ENCODE data around the gene TPT1. TPM values are rescaled to one million over a fixed set of nuclear protein-coding genes. Genes with fewer than 3 reads are reported as not detected.
A peak's percentile ranks its signal among the peaks of the same experiment; 100 is the strongest.
"Not testable (repeated sequence)": the region's sequence is repeated elsewhere in the genome, so short reads cannot be mapped to it uniquely, and the experiment has no call there.

TPT1 gene
- total RNA-seq, 1 donor from 2014 or later = 2,752 TPM

- FAIRE-seq (no peak), DNase-seq (ENCODE audit: low spot score in 2 of 2) (no peak)
Observed at GRCh38 chr13:45368571-45368970, 27.6 kb upstream of the TPT1 start.

- no peak for FAIRE-seq
- DNase-seq (ENCODE audit: low spot score in 2 of 2) = no peak
Observed at GRCh38 chr13:45368005-45368404, 27.0 kb upstream of the TPT1 start.

GRCh38 chr13:45367358-45367757 is 26.4 kb upstream of the TPT1 start:
- no peak for FAIRE-seq

GRCh38 chr13:45365558-45365885 is 24.5 kb upstream of the TPT1 start:
- FAIRE-seq = no peak
- no peak for DNase-seq (ENCODE audit: low spot score in 2 of 2)

More at GRCh38 chr13:45367358-45367757, 26.4 kb upstream of the TPT1 start:
- peak in 1 of 2 donors; percentile 44 for DNase-seq (ENCODE audit: low spot score in 2 of 2)

- FAIRE-seq (no peak), DNase-seq (ENCODE audit: low spot score in 2 of 2) (no peak)
Observed at GRCh38 chr13:45364876-45365557, 24.0 kb upstream of the TPT1 start.

- FAIRE-seq (no peak), DNase-seq (ENCODE audit: low spot score in 2 of 2) (no peak)
Observed at GRCh38 chr13:45362939-45363338, 22.0 kb upstream of the TPT1 start.

- FAIRE-seq (no peak), DNase-seq (ENCODE audit: low spot score in 2 of 2) (no peak)
Observed at GRCh38 chr13:45361596-45362206, 20.7 kb upstream of the TPT1 start.

GRCh38 chr13:45356966-45357672 is 16.1 kb upstream of the TPT1 start:
- DNase-seq (ENCODE audit: low spot score in 2 of 2) (no peak), FAIRE-seq (no peak)

GRCh38 chr13:45353895-45354294 is 12.9 kb upstream of the TPT1 start:
- DNase-seq (ENCODE audit: low spot score in 2 of 2) = no peak
- FAIRE-seq = no peak

GRCh38 chr13:45352031-45352430 is 11.0 kb upstream of the TPT1 start:
- no peak for DNase-seq (ENCODE audit: low spot score in 2 of 2)
- FAIRE-seq = no peak

- no peak for FAIRE-seq
- no peak for DNase-seq (ENCODE audit: low spot score in 2 of 2)
Observed at GRCh38 chr13:45350152-45350551, 9.2 kb upstream of the TPT1 start.

GRCh38 chr13:45349438-45349837 is 8.5 kb upstream of the TPT1 start:
- FAIRE-seq (no peak), DNase-seq (ENCODE audit: low spot score in 2 of 2) (no peak)

GRCh38 chr13:45344064-45344463 is 3.1 kb upstream of the TPT1 start:
- not testable (repeated sequence) for DNase-seq (ENCODE audit: low spot score in 2 of 2); FAIRE-seq

GRCh38 chr13:45343102-45343501 is 2.1 kb upstream of the TPT1 start:
- FAIRE-seq; DNase-seq (ENCODE audit: low spot score in 2 of 2): not testable (repeated sequence)

GRCh38 chr13:45342668-45343067 is 1.7 kb upstream of the TPT1 start:
- DNase-seq (ENCODE audit: low spot score in 2 of 2); FAIRE-seq: not testable (repeated sequence)

GRCh38 chr13:45341799-45342500 is 967 bp upstream of the TPT1 start:
- FAIRE-seq (no peak), DNase-seq (ENCODE audit: low spot score in 2 of 2) (peak in 1 of 2 donors; percentile 35)

GRCh38 chr13:45340422-45341033 is 455 bp downstream of the TPT1 start:
- FAIRE-seq = no peak
- peak; percentile 68 to 72 for DNase-seq (ENCODE audit: low spot score in 2 of 2)

- DNase-seq (ENCODE audit: low spot score in 2 of 2) (no peak), FAIRE-seq (no peak)
Observed at GRCh38 chr13:45339867-45340266, 1.1 kb downstream of the TPT1 start.

- FAIRE-seq = no peak
- DNase-seq (ENCODE audit: low spot score in 2 of 2) = no peak
Observed at GRCh38 chr13:45339399-45339798, 1.6 kb downstream of the TPT1 start.

GRCh38 chr13:45337803-45338202 is 3.2 kb downstream of the TPT1 start:
- FAIRE-seq (no peak), DNase-seq (ENCODE audit: low spot score in 2 of 2) (no peak)

- DNase-seq (ENCODE audit: low spot score in 2 of 2) (no peak), FAIRE-seq (no peak)
Observed at GRCh38 chr13:45337395-45337794, 3.6 kb downstream of the TPT1 start.
